ENCODE data around the gene BRSK1.

Gene BRSK1

DNA sequence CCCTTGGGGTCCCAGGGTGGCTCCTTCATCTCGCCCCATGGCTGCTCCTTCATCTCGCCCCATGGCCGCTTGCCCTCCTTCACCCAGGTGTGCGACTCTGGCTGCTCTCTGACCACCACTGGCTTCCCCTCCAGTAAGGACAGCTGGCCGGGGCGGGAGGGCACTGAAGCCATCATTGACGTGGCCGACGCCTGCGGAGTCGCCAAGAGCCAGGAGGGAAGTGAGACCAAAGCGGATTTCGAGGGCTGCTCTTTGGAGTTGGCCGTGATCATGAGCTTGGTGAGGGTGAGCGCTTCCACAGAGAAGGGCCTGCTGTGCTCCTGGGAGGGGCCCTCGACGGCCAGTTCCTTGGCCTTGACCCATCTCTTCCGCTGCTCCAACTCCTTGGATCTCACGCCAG is 74.7 kb downstream of the BRSK1 start:
- Histone ChIP-seq H3K4me2 (no peak overlapping the region), H3K9ac (no peak overlapping the region), H3K9me3 (replicated peaks in 1 of 11) (no peaks in the 10 kb centered on the region; a peak in 1 of 22 replicates), H3K27me3 (peaks cover 38 to 51% (median 44%) of the 10 kb centered on the region in 11 experiments), H3K36me3 (no peaks in the 10 kb centered on the region), H3K27ac (no peak overlapping the region), H4K20me1 (peaks cover 0 to under 1% (median 0%) of the 10 kb centered on the region in 11 experiments; a peak in 2 of 22 replicates), H3K4me1 (peaks cover 3 to 11% (median 4%) of the 10 kb centered on the region in 10 experiments), H3K4me3 (no peak overlapping the region)
- TF ChIP-seq Cebpa-rat (IDR thresholded peaks at IDR 0.05): no peak

DNA sequence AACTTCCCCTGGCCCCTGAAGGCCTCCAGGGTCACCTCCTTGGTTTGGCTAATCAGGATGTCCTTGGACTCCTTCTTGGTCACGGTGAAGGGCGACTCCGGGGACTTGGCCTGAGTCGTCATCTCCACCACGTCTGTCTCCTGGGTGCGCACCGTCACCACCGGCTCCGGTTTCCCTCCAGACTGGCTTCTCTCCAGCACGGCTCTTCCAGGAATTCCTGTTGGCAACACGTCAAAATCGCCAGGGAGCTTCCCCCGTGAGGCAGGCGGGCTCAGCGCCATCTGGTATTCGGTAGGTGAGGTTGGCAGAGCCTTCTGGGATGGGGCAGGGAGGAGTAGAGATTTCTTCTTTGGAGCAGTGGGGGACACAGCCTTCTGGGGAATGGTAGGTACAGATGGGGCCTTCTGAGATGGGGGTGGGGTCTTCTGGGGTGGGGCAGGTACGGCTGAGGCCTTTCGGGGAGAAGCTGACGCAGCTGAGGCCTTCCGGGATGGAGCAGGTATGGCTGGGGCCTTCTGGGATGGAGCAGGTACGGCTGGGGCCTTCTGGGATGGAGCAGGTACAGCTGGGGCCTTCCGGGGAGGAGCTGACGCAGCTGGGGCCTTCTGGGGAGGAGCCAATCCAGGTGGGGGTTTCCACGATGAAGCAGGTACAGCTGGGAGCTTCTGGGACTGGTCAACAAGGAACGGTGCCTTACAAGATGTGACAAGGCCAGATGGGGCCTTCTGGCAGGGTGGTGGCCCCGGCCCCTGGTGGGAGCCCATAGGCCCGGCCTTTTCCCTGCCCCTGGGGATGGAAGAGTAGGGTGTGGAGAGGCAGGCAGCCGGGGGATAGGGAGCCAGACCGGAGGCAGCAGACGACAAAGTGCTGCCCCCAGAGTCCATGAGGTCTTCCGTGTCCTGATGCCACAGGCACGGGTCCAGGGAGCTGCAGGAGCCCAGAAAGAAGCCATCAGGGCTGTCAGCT is 75.4 kb downstream of the BRSK1 start:
- Histone ChIP-seq H3K9ac (no peak overlapping the region), H3K9me3 (replicated peaks in 1 of 11) (no peaks in the 10 kb centered on the region; a peak in 1 of 22 replicates), H3K4me2 (no peak overlapping the region), H3K36me3 (no peaks in the 10 kb centered on the region), H3K27me3 (peaks cover 31 to 44% (median 37%) of the 10 kb centered on the region in 11 experiments), H3K4me1 (peaks cover 0 to 11% (median 0%) of the 10 kb centered on the region in 10 experiments; a peak in 6 of 20 replicates), H3K27ac (no peak overlapping the region), H3K4me3 (no peak overlapping the region), H4K20me1 (no peaks in the 10 kb centered on the region; a peak in 1 of 22 replicates)
- no peak for TF ChIP-seq Cebpa-rat (IDR thresholded peaks at IDR 0.05)

DNA sequence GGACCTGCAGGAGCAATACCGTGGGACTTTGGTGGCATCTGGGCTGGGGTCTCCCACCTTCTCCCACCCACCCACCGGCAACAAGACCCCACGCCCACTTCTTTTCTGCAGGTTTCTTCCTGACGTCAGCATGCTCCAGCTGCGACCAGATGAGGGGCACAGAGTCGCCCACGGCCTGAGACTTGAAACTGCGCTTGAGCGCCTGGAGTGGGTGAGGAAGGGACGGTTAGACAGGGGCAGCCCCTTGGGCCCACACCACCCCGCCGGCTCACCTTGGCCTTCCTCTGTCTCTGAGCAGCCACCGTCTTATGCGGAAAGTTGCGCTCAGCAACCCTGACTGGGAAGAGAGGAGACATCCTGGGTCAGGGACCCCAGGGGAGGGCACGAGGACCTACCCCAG is 77.1 kb downstream of the BRSK1 start:
- H3K9ac ChIP-seq: no peak overlapping the region
- no peak overlapping the region for H3K4me2 ChIP-seq
- H3K4me1 ChIP-seq: peaks cover 0 to 11% (median 0%) of the 10 kb centered on the region in 10 experiments; a peak in 1 of 20 replicates
- H3K9me3 ChIP-seq (replicated peaks in 1 of 11): no peaks in the 10 kb centered on the region; a peak in 1 of 22 replicates
- no peak overlapping the region for H3K27ac ChIP-seq
- no peak for TF ChIP-seq Cebpa-rat (IDR thresholded peaks at IDR 0.05)
- H3K4me3 ChIP-seq: no peak overlapping the region
- no peaks in the 10 kb centered on the region for H3K36me3 ChIP-seq
- no peaks in the 10 kb centered on the region for H4K20me1 ChIP-seq
- peaks cover 16 to 27% (median 20%) of the 10 kb centered on the region in 11 experiments for H3K27me3 ChIP-seq
